ENCODE results near the gene HLA-DPB1. TPM values are rescaled to one million over a fixed set of nuclear protein-coding genes. Genes with fewer than 3 reads are reported as not detected.
A peak's percentile ranks its signal among the peaks of the same experiment; 100 is the strongest.

HLA-DPB1 gene
- polyA plus RNA-seq, 2 of the 4 experiments (the other 2 are of a cell fraction): not detected

DNA sequence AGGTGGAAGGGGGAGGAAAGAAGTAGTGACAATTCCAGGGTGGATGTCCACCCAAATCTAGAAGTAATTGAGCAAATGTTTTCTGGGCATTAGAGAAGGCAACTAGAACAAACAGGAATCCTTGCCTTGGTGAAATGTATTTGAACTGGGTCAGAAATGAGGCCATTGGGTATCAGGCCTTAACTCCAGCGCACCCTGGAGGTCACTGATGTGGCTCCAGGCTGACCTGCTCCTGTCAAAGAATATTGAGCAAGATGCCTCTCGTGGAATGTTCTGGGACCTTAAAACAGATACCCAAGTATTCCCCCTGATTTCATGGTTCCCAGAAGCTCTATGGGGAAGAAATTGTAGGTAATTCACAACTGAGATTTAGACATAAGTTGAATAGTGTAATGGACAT lies 6.9 kb downstream of the HLA-DPB1 start:
- ChIA-PET POLR2A (no interaction called here), CTCF (interaction anchor here (0.6 to 1.0 kb wide), 3 partner anchors 25 to 68 kb away, joined by 3 to 4 read pairs (median 3); no protein-coding TSS in a partner anchor)
- FAIRE-seq: no peak
- Histone ChIP-seq H3K4me1 (no peaks in the 10 kb centered on the region), H3K27ac (no peak overlapping the region), H3K4me2 (no peak overlapping the region), H3K4me3 (no peak overlapping the region), H3K9me3 (no peaks in the 10 kb centered on the region)
- TF ChIP-seq, protein P1, sequence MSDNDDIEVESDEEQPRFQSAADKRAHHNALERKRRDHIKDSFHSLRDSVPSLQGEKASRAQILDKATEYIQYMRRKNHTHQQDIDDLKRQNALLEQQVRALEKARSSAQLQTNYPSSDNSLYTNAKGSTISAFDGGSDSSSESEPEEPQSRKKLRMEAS (IDR thresholded peaks at IDR 0.05): no peak
- TF ChIP-seq HOXA7 (CRISPR knock-in tag; IDR thresholded peaks at IDR 0.05) (no peak), CHD4 (IDR thresholded peaks at IDR 0.05; ENCODE audit: borderline replicate concordance) (no peak), CEBPB (IDR thresholded peaks at IDR 0.05) (0 out of 4 replicates have a peak, but pooled peaks of 1 of the 2 experiments have one; percentile 18), ZNF302 (CRISPR knock-in tag; IDR thresholded peaks at IDR 0.05) (no peak), GATA3 (IDR thresholded peaks at IDR 0.05; ENCODE audit: borderline replicate concordance) (no peak), POLR2A (IDR thresholded peaks at IDR 0.05; ENCODE audit: low read length) (no peak), HEYL (CRISPR knock-in tag; IDR thresholded peaks at IDR 0.05) (no peak), NPAS2 (CRISPR knock-in tag; IDR thresholded peaks at IDR 0.05; ENCODE audit: borderline replicate concordance) (no peak), SREBF2 (IDR thresholded peaks at IDR 0.05) (no peak), EP300 (IDR thresholded peaks at IDR 0.05) (no peak), ESRRA (IDR thresholded peaks at IDR 0.05; ENCODE audit: borderline replicate concordance, low read length) (no peak), CBX2 (IDR thresholded peaks at IDR 0.05; ENCODE audit: borderline replicate concordance, low read depth) (no peak), MYC (IDR thresholded peaks at IDR 0.05; ENCODE audit: borderline replicate concordance, low read length) (no peak), RAD21 (conservative IDR thresholded peaks at IDR 0.05 in 1 of 2, IDR thresholded peaks at IDR 0.05 in 1 of 2) (peak in 1 of 2 experiments; percentile 36; a peak in 2 of 5 replicates), HOXB5 (CRISPR knock-in tag; IDR thresholded peaks at IDR 0.05) (no peak), HDAC2 (IDR thresholded peaks at IDR 0.05) (no peak), FOXS1 (CRISPR knock-in tag; IDR thresholded peaks at IDR 0.05) (no peak), EHF (CRISPR knock-in tag; IDR thresholded peaks at IDR 0.05) (no peak), MAZ (IDR thresholded peaks at IDR 0.05; ENCODE audit: borderline replicate concordance, low read depth, low read length) (no peak)
- TF ChIP-seq, protein P2, sequence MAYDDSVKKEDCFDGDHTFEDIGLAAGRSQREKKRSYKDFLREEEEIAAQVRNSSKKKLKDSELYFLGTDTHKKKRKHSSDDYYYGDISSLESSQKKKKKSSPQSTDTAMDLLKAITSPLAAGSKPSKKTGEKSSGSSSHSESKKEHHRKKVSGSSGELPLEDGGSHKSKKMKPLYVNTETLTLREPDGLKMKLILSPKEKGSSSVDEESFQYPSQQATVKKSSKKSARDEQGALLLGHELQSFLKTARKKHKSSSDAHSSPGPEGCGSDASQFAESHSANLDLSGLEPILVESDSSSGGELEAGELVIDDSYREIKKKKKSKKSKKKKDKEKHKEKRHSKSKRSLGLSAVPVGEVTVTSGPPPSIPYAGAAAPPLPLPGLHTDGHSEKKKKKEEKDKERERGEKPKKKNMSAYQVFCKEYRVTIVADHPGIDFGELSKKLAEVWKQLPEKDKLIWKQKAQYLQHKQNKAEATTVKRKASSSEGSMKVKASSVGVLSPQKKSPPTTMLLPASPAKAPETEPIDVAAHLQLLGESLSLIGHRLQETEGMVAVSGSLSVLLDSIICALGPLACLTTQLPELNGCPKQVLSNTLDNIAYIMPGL (CRISPR knock-in tag; IDR thresholded peaks at IDR 0.05; ENCODE audit: borderline replicate concordance): no peak
- TF ChIP-seq, protein P3, sequence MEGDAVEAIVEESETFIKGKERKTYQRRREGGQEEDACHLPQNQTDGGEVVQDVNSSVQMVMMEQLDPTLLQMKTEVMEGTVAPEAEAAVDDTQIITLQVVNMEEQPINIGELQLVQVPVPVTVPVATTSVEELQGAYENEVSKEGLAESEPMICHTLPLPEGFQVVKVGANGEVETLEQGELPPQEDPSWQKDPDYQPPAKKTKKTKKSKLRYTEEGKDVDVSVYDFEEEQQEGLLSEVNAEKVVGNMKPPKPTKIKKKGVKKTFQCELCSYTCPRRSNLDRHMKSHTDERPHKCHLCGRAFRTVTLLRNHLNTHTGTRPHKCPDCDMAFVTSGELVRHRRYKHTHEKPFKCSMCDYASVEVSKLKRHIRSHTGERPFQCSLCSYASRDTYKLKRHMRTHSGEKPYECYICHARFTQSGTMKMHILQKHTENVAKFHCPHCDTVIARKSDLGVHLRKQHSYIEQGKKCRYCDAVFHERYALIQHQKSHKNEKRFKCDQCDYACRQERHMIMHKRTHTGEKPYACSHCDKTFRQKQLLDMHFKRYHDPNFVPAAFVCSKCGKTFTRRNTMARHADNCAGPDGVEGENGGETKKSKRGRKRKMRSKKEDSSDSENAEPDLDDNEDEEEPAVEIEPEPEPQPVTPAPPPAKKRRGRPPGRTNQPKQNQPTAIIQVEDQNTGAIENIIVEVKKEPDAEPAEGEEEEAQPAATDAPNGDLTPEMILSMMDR (IDR thresholded peaks at IDR 0.05): peak; percentile 39
- DNase-seq (ENCODE audit: low read depth in 1 of 2, low spot score in 1 of 2): peak; percentile 24 to 50
- WGBS (ENCODE audit: missing lambda C conversion rate): 3% methylated on average over 2 of the region's 2 CpGs
- peak; percentile 60 to 92; a peak in 4 of 6 replicates for ATAC-seq

DNA sequence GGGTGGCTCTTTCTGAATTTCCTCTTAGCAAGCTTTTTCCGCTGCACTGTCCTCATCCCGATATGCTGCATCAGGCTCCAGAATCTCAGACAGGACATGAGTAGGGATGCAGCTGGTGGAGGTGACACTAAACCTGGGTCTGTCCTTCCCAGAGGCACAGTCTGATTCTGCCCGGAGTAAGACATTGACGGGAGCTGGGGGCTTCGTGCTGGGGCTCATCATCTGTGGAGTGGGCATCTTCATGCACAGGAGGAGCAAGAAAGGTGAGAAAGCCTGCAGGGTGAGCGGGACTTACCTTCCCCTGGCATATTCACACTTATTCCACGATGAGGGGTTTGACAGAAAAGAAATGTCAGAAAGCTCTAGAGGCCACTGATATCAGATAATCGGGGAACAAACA lies 9.8 kb downstream of the HLA-DPB1 start:
- DNase-seq (ENCODE audit: low read depth in 1 of 2, low spot score in 1 of 2): no peak
- Histone ChIP-seq H3K4me2 (no peak overlapping the region), H3K27ac (no peak overlapping the region), H3K4me3 (no peak overlapping the region), H3K9me3 (no peaks in the 10 kb centered on the region), H3K4me1 (no peaks in the 10 kb centered on the region)
- CTCF ChIA-PET: no interaction called here
- ATAC-seq: no peak
- POLR2A ChIA-PET: no interaction called here
- TF ChIP-seq EHF (CRISPR knock-in tag; IDR thresholded peaks at IDR 0.05): no peak
- TF ChIP-seq BHLHE40 (IDR thresholded peaks at IDR 0.05; ENCODE audit: low read depth, low read length): no peak
- TF ChIP-seq, protein P4, sequence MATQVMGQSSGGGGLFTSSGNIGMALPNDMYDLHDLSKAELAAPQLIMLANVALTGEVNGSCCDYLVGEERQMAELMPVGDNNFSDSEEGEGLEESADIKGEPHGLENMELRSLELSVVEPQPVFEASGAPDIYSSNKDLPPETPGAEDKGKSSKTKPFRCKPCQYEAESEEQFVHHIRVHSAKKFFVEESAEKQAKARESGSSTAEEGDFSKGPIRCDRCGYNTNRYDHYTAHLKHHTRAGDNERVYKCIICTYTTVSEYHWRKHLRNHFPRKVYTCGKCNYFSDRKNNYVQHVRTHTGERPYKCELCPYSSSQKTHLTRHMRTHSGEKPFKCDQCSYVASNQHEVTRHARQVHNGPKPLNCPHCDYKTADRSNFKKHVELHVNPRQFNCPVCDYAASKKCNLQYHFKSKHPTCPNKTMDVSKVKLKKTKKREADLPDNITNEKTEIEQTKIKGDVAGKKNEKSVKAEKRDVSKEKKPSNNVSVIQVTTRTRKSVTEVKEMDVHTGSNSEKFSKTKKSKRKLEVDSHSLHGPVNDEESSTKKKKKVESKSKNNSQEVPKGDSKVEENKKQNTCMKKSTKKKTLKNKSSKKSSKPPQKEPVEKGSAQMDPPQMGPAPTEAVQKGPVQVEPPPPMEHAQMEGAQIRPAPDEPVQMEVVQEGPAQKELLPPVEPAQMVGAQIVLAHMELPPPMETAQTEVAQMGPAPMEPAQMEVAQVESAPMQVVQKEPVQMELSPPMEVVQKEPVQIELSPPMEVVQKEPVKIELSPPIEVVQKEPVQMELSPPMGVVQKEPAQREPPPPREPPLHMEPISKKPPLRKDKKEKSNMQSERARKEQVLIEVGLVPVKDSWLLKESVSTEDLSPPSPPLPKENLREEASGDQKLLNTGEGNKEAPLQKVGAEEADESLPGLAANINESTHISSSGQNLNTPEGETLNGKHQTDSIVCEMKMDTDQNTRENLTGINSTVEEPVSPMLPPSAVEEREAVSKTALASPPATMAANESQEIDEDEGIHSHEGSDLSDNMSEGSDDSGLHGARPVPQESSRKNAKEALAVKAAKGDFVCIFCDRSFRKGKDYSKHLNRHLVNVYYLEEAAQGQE (IDR thresholded peaks at IDR 0.05): no peak
- TF ChIP-seq RAD21 (conservative IDR thresholded peaks at IDR 0.05 in 1 of 2, IDR thresholded peaks at IDR 0.05 in 1 of 2): no peak
- no peak for TF ChIP-seq HDAC2 (IDR thresholded peaks at IDR 0.05)
- TF ChIP-seq, protein P1 (IDR thresholded peaks at IDR 0.05): no peak
- no peak for TF ChIP-seq NFE2L2 (conservative IDR thresholded peaks at IDR 0.05; ENCODE audit: low read length)
- no peak for TF ChIP-seq CHD4 (IDR thresholded peaks at IDR 0.05; ENCODE audit: borderline replicate concordance)
- no peak for TF ChIP-seq GATA3 (IDR thresholded peaks at IDR 0.05; ENCODE audit: borderline replicate concordance)
- TF ChIP-seq CBX8 (IDR thresholded peaks at IDR 0.05): no peak
- no peak for TF ChIP-seq ZSCAN20 (CRISPR knock-in tag; IDR thresholded peaks at IDR 0.05)
- no peak for TF ChIP-seq RNF2 (IDR thresholded peaks at IDR 0.05; ENCODE audit: borderline replicate concordance, low read depth)
- no peak for TF ChIP-seq RFX5 (IDR thresholded peaks at IDR 0.05)
- no peak for TF ChIP-seq EHMT2 (IDR thresholded peaks at IDR 0.05; ENCODE audit: low read depth)
- TF ChIP-seq EP300 (IDR thresholded peaks at IDR 0.05): no peak
- 22% methylated on average over 7 of the region's 8 CpGs for WGBS (ENCODE audit: missing lambda C conversion rate)
- FAIRE-seq: no peak

Measured in A549 (cell line).